Measurements from ENCODE around the gene SMIM33.
"Not testable (repeated sequence)": the region's sequence is repeated elsewhere in the genome, so short reads cannot be mapped to it uniquely, and the experiment has no call there.

Gene SMIM33
- long read RNA-seq, donor 1 = 0 reads
- long read RNA-seq, donor 2 = 0 reads
- long read RNA-seq, donor 3 = 0 reads
- long read RNA-seq, donor 4 = 0 reads
- long read RNA-seq, donor 5 = 0 reads
- long read RNA-seq, donor 6 = 0 reads
- long read RNA-seq, donor 7 = 0 reads
- long read RNA-seq, donor 8 = 0 reads

DNA sequence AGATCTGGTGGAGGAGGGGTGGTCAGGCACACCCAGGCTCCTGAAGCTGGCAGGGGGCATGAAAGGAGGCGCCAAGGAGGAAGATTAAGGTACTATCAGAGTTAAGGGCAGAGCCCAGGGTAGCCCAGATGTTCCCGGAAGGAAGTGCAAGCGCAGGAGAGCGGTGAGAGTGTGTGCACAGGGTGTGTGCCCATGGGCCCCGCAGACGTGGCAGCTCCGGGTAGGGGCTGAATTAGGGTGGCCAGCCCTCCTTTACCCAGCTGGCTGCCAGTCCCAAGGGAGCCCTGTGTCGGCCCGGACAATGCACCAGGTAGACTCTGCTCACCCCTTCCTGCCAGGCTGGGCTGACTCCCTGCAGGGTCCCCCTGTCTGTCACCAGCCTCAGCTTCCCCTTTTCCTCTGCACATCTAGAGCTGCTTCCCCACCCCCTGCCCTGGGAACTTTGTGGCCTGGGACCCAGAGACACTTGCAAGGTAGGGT, at the start of gene SMIM33:
Gene SMIM33 (plus strand): TSS at position 184 of the 480 bp plus-strand sequence. CDS start 118 bp downstream, at position 302.
- DNase-seq = no peak

DNA sequence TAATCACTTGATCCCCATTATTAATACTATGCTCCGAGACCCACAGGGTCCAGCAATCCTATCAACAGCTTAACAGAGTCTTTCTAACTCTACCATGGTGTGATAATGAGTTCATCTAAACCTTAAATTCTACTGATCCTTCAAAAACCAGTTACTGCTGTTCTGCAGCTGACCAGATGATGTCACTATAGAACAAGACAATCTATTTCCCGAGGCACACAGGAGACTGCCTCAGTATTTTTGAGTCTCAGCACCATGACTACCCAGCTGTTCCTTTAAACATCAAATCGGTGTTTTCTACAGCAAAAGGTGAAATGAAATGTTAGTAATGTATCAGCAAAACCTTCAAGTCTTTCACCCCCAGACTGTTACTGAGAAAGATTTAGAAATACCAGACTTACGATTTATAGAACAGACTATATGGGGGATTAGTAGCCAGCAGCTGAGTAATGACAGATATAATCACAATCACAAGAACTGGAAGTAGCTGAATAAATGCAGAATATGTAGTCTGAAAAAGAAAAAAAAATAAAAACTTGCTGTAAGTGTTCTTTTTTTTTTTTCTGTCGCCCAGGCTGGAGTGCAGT, 48.4 kb upstream of the SMIM33 start:
- DNase-seq = no peak

DNA sequence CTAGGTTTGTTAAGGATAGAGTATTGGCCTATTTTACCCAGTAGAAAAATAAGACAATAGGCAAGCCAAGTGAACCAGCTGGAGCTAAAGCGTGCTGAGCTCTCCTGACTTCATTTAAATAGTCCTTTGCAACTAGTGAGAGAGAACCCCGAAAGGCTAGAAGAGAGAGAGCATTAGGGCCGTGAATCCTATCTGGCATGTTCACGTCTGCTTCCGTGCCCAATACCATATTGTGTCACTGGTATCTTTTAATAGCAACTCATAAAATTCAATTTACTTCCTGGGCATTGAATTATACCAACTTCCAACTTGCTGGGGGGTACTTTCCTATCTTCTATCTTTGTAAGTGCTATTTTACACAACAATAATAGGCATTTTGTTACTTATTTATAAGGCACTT, 45.3 kb upstream of the SMIM33 start:
- no peak for DNase-seq

DNA sequence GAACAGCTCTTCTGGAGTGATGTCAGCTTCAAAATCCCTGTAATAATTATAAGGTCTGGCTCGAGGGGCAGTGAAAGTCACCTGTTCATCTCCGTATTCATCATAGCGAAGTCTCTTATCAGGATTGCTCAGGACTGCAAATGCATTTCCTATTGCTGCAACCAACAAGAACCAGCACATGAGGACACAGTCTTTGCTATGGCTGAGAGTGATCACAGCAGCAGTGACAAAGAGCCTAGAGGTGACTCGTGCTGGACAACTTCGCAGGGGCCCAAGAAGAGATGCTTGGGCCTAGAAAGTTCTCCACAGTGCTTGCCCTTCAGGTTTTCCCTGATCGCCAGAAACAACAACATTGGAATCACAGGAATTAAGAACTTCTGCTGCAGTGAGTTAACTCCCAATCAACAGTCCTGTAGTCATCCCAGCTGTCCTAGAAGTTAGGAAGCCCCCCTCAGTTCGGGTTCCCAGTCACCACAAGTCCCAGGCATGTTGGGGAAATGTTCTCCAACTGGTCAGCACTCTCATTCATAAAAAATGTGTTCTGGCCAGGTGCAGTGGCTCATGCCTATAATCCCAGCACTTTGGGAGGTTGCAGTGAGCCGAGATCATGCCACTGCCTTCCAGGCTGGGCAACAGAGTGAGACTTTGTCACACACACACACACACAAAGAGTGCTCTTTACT, 44.5 kb upstream of the SMIM33 start:
- DNase-seq = no peak

DNA sequence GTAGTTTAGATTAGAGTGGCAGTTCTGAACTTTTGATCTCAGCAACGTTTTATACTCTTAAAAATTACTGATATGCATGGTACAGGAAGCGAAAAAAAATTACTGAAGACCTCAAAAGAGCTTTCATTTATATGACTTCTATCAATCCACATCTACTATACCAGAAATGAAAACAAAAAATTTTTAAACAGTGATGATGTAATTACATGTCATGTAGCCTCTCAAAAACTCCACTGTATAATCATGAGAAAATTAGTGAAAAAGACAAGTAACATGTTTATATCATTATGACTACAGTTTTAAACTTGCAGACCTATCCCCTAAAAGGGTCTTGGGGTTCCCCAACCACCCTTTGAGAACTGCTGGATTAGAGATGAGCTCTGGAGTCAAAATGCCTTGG, 40.8 kb upstream of the SMIM33 start:
- no peak for DNase-seq

DNA sequence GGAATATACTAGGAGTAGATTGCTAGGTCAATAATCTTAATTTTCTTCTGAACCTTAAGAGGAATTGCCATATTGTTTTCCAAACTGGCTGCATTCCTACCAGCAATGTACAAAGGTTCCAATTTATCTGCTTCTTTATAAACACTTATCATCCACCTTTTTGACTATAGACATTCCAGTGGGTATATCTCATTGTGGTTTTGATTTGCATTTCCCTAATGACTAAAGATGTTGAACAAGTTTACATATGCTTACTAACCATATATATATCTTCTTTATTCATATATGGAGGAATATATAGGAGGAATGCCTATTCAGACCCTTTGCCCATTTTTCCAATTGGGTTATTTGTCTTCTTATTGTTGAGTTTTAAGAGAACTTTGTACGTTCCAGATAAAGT, 39.1 kb upstream of the SMIM33 start:
- no peak for DNase-seq

DNA sequence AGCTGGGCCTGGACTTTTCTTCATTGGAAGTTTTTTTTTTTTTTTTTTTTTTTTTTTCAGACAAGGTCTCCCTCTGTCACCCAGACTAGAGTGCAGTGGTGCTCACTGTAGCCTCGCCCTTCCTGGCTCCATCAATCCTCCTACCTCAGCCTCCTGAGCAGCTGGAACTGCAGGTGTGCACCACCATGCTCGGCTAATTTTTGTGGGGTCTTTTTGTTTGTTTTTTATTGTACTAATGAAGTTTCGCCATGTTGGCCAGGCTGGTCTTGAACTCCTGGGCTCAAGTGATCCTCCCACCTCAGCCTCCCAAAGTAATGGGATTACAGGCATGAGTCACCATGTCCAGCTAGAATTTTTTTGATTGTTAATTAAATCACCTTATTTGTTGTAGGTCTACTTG, 35.1 kb upstream of the SMIM33 start:
- no peak for DNase-seq

DNA sequence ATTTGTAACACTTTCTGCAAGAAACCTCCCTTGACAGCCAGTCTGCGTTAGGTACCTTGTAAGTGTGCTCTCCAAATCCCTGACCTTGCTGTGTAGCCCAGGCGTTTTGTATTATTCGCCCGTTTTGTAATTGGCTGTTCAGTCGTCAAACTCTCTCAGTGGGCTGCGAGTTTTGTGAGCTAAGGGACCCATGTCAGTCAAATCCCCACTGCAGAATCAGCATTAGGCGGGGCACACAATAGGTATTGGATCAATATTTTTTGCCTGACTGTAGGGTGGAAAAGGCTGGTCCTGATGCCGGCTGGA, 32.1 kb upstream of the SMIM33 start:
- DNase-seq = peak; percentile 40

DNA sequence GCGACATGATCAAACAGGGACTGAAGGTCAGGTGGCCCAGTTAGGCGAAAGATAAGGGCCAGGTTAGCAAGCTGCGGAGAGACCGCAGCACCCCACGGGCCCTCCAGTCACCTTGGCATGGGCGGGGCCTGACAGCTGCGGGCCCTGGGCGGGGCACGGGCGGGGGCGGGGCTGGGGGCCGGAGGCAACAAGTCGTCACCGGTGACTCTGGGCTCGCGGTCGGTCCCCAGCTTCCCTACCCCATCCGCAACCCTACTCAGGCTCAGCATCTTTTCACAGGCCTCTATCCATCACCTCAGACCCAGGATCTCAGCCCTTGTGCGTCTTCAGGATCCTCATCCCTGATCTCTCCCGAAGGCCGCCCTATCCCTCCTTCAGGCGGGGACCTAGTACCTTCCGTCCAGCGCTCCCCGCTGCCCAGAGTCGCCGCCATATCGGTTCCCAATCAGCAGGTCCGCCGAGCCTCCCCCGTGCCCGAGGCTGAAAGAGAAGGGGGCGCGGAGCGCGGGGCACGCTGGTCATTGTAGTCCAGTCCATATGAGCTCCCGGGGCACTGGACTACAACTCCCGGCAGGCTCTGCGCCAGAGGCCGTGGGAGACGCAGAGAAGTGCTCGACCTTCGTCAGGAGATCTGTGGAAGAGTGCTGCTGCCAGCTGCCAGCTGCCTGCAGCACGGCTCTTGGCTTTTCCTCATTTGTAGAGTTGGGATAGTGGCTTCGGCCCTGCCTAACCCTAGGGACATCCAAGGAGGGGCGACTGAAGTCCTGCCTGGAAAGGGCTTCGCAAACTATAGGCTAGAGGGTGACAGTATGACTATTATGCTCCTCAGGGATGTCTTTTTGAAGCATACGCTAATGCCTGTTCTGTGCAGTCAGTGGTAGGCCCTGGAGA, 31.5 kb upstream of the SMIM33 start, which contains the start of gene DNAJC18:
Gene DNAJC18 (minus strand): TSS at position 513 of the 891 bp plus-strand sequence. CDS start 80 bp downstream, at position 433.
- DNase-seq = peak; percentile 91

DNA sequence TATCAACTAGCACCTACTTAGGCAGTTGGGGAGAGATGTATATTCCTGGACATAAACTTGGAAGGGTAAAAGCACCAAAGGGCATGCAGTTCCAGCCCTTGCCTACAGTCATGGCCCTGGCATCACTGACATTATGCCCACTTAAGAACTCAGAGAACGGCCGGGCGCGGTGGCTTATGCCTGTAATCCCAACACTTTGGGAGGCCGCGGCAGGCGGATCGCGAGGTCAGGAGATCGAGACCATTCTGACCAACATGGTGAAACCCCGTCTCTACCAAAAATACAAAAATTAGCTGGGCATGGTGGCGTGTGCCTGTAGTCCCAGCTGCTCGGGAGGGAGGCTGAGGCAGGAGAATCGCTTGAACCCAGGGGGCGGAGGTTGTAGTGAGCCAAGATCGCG, 30.4 kb upstream of the SMIM33 start:
- not testable (repeated sequence) for DNase-seq

DNA sequence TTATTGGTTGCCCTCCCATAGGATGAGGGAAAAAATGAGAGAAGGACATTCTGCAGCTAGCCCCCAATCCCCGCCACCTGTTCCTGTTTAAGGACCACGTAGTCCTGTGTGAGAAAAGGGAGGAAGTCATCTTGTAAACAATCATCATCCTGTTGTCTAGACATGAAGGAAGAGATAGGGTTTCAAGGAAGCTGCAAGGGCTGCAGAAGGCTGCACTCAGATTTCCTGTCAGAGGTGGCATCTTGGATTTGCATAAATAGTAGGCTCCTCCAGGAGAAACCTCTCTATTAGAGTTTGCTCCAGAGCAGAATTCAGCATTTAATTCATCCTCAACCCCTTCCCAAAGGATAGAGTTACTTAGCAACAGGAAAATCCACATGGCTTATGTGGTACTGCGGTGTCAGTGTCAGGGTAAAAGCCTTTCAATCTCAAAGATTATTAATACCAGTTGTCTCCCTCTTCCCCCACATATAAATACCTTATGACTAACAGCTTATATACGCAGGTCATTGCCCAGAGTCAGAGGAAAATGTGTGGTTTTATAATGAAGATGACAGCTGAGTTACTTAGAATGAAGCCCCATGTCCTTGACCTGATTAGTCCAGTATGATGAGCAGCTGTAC, 26.9 kb upstream of the SMIM33 start:
- no peak for DNase-seq

DNA sequence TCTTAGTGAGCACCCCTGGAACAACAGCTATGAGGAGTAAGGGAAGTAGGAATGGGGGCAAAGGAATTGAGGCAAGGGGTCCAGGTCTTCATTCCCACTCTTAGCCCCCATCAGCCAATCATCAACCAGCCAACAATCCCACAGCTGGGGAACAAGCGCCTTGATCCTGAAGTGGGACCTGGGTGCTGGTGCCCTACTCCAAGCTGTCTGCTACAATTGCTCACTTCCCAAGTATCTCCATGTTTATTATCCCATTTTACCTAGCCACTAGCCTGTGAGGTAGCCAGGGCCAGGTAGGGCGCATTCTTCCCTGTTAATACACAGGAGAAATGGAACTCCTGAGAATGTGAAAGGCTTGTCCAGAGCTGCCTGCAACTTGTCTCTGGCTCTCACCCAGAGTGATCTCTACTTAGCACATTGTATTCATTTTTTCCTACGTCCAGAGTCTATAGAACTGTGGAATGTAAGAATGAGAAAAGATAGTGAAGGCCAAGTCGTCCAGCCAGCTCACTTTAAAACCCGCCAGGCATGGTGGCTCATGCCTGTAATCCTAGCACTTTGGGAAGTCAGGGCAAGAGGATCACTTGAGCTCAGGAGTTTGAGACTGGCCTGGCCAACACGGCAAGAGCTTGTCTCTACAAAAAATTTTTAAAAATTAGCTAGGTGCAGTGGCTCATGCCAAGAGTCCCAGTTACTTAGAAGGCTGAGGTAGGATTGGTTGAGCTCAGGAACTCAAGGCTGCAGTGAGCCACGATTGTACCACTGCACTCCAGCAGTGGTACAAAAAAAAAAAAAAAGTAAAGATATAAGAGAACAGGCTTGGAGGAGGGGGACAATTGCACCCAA, 25.3 kb upstream of the SMIM33 start:
- no peak for DNase-seq

DNA sequence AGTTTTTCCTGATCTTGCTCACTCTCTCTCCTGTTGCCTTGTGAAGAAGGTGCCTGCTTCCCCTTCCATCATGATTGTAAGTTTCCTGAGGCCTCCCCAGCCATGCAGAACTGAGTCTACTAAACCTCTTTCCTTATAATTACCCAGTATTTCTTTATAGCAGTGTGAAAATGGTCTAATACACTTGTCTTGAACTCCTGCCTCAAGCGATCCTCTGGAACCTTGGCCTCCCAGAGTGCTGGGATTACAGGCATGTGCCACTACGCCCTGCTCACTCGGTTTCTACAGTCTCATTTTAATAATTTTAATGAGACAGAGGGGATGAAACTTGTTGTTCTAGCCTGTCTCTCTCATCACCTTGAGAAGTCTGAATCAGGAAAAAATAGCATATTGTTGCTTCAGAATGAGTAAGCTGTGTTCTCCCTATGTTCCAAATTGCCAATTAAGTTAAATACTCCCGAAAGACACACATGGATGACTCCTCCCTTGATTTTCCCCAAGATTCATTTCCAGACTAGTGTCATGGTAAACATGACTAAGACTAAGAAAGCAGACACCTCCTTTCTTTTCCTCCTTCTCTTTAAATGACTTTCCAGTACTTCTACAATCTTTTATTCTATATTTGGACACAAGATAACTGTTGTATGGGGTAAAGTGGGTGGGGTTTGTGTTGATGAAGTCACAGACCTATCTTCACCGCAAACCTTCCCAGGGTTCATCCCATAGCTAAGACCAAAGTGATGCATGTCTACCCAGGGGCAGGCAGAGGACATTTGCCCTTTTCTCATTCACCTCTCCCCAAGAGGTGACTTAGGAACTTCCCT, 23.6 kb upstream of the SMIM33 start:
- no peak for DNase-seq

DNA sequence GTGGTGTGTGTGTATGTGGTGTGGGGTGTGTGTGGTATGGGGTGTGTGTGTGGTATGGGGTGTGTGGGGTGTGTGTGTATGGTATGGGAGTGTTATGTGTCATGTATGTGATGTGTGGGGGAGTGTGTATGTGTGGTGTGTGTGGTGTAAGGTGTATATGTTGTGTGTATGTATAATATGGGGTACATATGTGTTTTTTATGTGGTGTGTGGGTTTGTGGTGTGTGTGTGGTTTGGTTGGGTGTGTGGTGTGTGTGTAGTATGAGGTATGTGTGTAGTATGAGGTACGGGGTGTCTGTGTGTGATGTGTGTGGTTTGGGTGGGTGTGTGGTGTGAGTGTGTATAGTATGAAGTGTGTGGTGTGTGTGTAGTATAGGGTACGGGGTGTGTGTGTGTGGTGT, 19.6 kb upstream of the SMIM33 start:
- DNase-seq = no peak

DNA sequence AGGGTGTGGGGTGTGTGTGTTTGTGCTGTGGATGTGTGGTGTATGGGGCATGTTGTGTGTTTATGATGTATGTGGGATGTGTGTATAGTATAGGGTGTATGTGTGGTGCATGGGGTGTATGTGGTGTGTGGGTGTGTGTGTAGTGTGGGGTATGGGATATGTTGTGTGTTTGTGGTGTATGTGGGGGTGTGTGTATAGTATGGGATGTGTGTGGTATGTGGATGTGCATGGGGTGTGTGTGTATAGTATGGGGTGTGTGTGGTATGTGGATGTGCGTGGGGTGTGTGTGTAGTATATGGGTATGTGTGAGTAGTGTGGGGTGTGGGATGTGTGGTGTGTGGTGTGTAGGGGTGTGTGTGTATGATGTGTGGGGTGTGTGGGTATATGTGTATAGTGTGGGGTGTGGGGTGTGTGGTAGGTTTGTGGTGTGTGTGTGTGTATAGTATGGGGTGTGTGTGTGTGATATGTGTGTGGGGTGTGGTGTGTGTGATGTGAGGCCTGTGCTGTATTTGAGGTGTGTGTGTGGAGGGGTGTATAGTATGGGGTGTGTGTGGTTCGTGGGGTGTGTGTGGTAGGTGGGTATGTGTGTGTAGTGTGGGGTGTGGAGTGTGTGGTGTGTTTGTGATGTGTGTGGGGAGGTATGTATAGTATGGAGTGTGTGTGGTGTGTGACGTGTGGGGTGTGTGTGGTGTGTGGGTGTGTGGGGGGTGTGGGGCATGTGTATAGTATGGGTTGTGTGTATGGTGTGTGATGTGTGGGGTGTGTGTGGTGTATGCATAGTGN, 18.7 kb upstream of the SMIM33 start:
- no peak for DNase-seq

DNA sequence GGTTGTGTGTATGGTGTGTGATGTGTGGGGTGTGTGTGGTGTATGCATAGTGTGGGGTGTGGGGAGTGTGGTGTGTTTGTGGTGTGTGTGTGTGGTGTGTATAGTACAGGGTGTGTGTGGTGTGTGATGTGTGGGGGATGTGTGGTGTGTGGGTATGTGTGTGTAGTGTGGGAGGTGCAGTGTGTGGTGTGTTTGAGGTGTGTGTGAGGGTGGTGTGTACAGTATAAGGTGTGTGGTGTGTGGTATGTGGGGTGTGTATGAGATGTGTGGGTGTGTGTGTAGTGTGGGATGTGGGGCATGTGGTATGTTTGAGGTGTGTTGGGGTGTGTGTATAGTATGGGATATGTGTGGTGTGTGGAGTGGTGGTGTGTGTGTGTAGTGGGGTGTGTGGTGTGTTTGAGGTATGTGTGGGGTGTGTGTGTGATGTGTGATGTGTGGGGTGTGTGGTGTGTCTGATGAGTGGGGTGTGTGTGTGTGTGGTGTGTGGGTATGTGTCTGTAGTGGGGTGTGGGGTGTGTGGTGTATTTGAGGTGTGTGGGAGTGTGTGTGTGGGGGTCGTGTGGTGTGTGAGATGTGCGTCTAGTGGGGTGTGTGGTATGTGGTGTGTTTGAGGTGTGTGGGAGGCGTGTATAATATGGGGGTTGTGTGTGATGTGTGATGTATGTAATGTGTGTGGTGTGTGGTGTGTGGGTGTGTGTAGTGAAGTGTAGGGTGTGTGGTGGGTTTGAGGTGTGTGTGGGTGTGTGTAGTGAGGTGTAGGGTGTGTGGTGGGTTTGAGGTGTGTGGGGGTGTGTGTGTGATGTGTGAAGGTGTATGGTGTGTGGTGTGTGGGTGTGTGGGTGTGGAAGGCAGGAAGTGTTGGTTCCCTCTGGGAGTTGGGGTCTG, 16.9 kb upstream of the SMIM33 start:
- DNase-seq = no peak

DNA sequence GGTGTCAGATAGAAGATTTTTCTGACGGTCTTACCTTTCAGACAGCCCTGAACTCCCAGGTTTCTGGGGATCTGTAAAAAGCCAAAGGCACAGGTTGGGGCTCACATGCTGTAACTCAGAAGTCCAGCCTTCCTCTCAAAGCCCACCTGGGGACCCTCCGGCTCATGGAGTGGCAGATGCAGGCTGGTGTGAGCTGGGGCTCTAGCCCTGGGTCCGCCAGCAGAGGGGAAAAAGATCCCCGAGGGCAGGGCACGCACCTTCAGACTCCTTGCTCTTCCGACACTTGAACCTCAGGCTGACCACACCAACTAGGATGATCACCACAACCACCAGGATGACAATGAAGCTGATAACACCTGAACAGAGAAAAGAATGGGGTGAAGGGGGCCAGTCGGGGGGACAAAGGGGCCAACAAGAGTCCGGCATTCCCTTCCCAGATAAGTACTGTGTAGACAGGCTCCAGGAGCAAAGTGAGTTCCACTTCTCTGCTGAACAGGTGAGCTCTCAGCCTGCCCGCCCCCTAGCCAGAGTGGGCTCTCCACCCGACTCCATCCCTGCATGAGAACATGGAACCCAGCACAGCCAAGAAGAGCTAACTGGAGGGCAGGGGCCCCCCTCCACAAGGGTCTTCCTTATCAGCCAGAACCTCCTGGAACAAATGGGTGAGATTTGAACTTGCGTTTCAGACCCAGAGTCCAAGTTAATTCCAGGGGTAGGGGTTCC, 16.1 kb upstream of the SMIM33 start:
- DNase-seq = no peak

DNA sequence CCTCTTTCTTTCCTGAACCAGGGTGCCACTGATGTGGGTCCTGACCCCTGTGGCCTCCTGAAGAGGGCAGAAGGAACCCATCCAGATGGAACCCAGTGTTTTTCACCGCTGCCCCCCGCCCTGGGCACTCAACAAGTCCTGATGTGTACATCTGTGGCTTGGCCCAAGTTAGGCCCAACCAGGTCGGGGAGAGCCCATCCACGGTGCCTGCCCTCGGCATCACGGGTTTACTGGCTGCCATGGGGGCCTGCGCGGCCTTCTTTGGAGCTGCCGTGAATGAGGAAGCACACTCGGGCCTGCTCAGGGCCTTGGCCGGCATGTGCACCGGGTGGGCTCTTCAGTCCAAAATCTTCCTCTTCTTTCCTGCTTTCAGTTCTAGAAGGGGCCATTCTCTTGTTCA, 14.0 kb upstream of the SMIM33 start:
- DNase-seq = no peak
